T follicular helper cell (primary cell): Measurements from ENCODE around the gene KRT81.
"Not testable (repeated sequence)": the region's sequence is repeated elsewhere in the genome, so short reads cannot be mapped to it uniquely, and the experiment has no call there.

ENCODE experiments used
- DNase-seq: peaks from one replicate; pipeline ENCODE4 v3.0.0-alpha.2; 2020; ENCODE audit warnings: low read depth

The KRT81 gene

GRCh38 chr12:52317468-52318052, 26.2 kb upstream of the KRT81 start:
- DNase-seq, result no peak

DNA sequence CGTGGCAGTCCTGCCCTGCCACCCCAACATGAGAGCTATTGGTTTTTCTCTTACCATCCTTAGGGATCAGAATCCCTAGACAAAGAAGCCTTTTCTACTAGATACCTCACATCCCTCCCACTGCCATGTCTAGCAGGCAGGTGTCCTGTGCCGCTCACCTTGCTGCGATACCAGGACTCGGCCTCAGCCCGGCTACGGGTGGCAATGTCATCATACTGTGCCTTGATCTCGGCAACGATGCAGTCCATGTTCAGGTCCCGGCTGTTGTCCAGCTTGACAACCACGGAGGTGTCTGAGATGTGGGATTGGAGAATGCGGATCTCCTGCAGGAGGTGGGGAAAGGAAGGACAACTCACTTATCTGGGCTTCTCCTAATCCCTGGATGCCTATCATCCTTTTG, 25.4 kb upstream of the KRT81 start:
- DNase-seq, result no peak

GRCh38 chr12:52316290-52316689, 25.0 kb upstream of the KRT81 start:
- no peak for DNase-seq

DNA sequence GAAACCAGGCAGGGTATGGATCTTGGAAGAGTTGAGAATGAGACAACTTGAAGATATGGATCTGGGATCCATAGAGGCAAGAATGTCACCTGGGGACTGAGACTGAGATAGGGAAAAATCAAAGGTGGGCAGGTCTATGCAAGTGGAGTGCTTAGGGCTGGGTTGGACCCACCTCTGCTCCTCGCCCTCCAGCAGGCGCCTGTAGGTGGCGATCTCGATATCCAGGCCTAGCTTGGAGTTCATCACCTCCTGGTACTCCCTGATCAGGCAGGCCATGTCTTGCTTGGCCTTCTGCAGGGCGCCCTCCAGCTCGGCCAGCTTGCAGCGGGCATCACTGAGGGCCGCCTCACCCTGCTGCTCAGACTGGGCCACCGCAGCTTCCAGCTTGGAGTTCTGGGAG, 24.4 kb upstream of the KRT81 start:
- DNase-seq, result not testable (repeated sequence)

DNA sequence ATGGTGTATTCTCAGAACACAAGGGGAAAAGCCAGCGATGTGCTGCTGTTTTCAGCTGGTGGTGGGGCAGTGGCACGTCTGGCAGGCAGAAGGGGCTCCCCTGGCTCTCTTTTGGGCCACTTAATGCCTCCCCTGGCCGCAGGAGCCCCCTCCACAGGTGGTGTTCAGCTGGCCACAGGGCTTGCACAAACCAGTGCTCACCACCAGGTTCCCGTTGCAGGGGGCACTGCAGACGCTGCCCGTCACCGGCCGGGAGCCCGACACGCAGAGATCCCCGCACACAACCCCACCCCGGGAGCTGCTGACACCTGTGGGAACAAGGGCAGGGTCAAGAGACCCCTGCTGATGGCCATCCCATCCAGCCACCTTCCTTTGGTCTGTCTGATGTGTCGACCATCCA, 23.2 kb upstream of the KRT81 start:
- DNase-seq, result no peak

DNA sequence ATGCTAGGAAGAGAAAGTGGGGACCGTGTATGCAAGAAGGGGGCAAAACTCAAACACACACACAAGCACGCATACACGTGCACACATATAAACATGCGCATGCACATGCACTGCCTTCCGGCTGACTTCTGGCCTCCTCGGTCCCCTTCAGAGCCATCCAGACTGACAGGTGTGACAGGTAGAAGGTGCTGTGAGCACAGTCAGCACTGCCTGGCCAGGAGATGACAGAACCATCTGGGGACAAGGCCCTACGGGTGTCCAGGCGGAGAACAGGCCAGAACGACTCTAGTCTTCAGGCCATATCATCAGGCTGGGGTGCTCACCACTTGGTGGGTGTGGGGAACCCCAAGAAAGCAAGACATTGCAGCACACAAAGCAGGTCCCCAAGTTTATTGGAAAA, 22.6 kb upstream of the KRT81 start:
- no peak for DNase-seq

- no peak for DNase-seq
Observed at GRCh38 chr12:52313461-52313860, 22.1 kb upstream of the KRT81 start.

DNA sequence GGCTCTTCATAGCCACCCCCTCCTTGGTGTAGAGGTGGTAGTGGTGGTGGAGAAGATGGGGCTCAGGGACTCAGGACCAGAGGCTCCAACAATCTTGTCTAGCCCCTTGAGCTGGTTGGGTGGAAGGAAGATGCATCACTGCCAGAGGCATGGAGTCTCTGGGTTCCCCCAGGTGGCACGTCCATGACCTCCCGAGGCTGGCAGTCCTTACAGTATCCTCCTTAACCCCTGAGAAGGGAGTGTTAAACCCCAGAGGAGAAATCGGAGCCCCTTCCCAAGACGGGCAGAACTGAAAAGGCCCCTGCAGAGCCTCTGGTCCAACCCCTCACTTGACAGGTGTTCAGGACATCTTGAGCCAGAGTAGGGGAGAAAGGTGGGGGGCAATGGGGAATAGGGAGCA, 20.8 kb upstream of the KRT81 start:
- no peak for DNase-seq

DNA sequence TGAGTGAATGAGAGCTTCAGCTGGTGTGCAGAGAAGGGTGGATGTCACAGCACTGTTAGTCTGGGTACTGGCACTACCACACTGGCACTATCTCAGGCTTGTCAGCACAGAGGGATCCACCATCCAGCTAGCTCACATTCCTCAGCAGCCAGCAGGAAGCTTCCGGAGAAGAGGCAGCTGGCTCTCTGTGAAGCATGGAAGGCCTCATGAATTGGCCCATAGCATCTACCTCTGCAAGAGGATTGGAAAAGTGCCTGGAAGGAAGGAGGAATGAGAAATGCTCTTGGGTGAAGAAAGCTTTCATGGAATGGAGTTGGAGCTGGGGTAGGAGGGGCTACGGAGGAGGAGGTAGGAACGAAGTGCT, 19.9 kb upstream of the KRT81 start:
- no peak for DNase-seq

DNA sequence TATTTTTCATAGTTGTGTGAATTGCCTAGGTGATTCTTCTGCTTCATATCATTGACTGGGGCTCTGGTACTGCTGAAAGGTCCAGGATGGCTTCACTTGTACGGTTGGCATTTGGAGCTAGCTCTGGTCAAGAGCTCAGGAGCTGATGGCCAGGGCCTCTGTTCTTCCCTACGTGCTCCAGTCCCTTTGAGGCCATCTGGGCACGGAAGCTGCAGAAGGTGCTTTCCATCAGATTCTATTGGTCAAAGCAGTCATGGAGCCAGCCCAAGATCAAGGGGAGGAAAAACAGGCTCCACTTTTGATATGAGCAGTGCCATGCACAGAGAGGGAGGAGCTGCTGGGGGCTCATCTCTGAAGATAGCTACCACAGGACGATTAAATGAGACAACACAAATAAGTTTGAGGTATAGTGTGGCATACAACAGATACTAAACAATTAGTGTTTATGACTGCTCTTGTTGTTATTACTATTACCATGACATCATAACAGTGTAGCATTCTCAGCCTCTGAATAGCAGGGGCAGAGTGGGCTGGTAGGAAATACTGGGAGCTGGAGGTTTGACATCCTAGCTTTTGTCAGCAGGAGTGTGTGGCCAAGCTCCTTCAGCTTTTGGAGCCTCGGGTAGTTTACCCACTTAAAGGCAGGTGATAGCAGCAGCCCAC, 19.4 kb upstream of the KRT81 start:
- no peak for DNase-seq

GRCh38 chr12:52308806-52309425, 17.6 kb upstream of the KRT81 start:
- DNase-seq, result no peak

DNA sequence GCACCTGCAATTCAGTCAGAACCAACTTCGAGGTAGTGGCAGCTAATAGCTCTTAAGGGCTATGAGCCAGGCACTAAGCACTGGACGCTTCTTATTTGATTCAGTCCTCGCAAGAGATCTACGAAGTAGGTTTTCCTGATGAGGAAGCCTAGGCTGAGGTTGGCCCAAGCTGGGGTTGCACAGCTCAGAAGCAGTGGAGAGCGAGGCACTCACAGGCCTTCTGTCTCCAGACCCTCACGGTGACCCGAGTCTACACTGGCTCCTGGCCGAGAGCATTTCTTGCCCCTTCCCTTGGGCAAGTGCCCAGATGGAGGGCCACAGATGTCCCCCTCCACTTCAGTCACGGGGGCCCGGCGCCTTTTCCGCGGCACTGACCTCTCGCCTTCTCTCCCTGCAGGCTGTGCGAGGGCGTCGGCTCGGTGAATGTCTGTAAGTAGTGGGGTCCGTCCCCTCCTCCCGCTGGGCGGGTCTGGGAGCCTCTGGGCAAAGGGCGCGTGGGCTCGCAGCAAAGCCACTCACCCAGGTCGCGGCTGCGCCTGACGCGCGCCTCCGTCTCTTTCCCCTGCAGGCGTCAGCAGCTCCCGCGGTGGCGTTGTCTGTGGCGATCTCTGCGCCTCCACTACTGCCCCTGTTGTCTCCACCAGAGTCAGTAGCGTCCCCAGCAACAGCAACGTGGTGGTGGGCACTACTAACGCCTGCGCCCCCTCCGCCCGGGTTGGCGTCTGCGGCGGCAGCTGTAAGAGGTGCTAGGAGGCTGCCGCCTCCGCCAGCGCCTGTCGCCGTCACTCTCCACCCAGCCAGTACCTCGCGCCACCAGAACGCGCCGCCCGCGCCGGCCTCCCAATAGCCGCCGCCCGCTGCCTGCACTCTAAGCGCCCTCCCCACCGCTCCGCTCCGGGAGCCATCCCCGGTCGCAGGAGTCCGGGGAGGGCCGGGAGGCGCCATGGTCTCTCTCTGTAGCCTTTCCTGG, 16.8 kb upstream of the KRT81 start:
- peak; percentile 7 for DNase-seq

GRCh38 chr12:52306731-52307130, 15.4 kb upstream of the KRT81 start:
- DNase-seq, result no peak

- DNase-seq, result no peak
Observed at GRCh38 chr12:52305921-52306705, 14.8 kb upstream of the KRT81 start.

DNA sequence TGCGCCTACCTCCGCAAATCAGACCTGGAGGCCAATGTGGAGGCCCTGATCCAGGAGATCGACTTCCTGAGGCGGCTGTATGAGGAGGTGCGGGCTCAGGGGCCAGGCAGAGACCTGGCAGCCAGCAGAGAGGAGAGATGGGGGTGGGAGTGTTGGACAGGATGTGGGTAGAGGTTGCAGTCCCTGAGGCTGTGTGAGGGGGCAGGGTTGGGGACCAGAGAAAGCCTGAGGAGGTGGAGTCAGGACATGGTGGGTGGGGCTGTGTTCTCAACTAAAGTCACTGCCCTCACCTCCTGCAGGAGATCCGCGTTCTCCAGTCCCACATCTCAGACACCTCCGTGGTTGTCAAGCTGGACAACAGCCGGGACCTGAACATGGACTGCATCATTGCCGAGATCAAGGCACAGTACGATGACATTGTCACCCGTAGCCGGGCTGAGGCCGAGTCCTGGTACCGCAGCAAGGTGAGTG, 13.6 kb upstream of the KRT81 start:
- not testable (repeated sequence) for DNase-seq

- not testable (repeated sequence) for DNase-seq
Observed at GRCh38 chr12:52302242-52302914, 11.0 kb upstream of the KRT81 start.

- DNase-seq, result not testable (repeated sequence)
Observed at GRCh38 chr12:52301721-52302120, 10.4 kb upstream of the KRT81 start.

DNA sequence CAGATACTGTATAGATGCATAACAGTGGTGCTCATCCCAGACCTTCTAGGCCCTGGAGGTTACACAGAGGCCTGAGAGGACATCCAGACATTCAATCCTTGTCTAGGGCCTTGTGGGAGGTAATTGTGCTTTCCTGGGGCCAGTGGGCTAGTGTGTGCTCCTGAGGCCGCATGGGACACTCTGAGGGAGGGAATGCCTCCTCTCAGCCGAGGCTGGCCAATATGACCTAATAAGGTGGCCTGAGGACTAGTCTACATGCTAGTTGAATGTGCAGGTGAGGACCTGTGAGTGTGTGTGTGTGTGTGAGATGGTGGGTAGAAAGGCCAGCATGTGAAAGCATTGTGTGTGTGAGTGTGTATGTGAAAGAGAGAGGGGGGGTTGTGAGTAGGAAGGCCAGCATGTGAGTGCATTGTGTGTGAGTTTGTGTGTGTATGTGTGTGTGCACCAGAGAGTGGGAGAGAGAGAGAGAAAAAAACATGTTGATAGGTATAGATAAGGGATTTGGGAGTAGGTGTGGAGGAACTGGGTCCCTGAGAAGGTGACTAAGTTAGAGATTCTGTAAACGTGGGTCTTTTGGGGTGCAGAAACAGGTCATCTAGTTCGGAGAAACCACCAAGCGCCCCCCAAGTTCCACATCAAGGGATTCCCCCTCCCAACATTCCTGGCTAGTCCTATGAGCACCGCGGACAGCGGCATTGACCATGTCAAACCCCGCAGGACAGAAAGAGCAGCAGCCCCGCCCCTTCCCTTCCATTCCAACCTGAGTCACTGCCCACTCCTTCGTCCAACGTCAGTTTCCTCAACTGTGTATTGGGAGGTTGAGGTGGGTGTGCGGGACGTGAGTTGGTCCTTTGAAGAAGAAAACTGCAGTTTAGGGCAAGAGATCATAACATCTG, 9.7 kb upstream of the KRT81 start:
- DNase-seq, result no peak

DNA sequence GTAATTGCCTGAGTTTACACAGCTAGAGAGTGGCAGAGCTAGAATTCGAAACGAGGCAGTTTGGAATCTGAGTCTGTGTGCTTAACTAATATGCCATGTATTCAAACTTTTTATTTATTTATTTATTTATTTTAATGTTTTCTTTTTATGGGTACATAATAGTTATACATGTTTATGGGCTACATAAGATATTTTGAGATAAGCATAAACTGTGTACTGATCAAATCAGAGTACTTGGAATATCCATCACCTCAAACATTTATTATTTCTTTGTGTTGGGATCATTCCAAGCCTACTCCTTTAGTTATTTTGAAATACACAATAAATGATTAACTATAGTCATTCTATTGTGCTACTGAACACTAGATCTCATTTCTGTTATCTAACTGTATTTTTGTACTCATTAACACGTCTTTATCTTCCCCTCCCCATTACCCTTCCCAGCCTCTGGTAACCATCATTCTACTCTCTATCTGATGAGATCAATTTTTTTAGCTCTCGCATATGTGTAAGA, 7.4 kb upstream of the KRT81 start:
- DNase-seq, result no peak
